Hepatocyte (in vitro differentiated cells): ENCODE data around the gene TACC2.

Source experiments
- EZH2 ChIP-seq: fragments of 200-600 bp; sonication (generic); IDR thresholded peaks from 2 replicates; pipeline ENCODE4 v1.6.1; 2016; ENCODE audit warnings: antibody characterized with exemption, mild to moderate bottlenecking, borderline replicate concordance
- TF ChIP-seq, protein P1 (sequence below): fragments of 200-600 bp; sonication (generic); IDR thresholded peaks from 2 replicates; pipeline ENCODE4 v1.5.1; 2016; ENCODE audit warnings: antibody characterized with exemption, mild to moderate bottlenecking; ENCODE audit not compliant: poor library complexity

- TF ChIP-seq, protein P1, sequence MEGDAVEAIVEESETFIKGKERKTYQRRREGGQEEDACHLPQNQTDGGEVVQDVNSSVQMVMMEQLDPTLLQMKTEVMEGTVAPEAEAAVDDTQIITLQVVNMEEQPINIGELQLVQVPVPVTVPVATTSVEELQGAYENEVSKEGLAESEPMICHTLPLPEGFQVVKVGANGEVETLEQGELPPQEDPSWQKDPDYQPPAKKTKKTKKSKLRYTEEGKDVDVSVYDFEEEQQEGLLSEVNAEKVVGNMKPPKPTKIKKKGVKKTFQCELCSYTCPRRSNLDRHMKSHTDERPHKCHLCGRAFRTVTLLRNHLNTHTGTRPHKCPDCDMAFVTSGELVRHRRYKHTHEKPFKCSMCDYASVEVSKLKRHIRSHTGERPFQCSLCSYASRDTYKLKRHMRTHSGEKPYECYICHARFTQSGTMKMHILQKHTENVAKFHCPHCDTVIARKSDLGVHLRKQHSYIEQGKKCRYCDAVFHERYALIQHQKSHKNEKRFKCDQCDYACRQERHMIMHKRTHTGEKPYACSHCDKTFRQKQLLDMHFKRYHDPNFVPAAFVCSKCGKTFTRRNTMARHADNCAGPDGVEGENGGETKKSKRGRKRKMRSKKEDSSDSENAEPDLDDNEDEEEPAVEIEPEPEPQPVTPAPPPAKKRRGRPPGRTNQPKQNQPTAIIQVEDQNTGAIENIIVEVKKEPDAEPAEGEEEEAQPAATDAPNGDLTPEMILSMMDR = no peak
- no peak for TF ChIP-seq EZH2
Measured at GRCh38 chr10:122021828-122022227, 32.9 kb downstream of the TACC2 start.
